GM18498 (cell line): ENCODE results near the gene TBCEL.
"Not testable (repeated sequence)": the region's sequence is repeated elsewhere in the genome, so short reads cannot be mapped to it uniquely, and the experiment has no call there.

ENCODE experiments used
- ATAC-seq: cut with Tn5 transposase; IDR thresholded peaks from one replicate; pipeline ENCODE4 v1.9.1; 2021; ENCODE audit warnings: mild to moderate bottlenecking, moderate library complexity; ENCODE audit not compliant: unreplicated experiment

Gene TBCEL

GRCh38 chr11:121023848-121024751, at the start of gene TBCEL:
Gene TBCEL, plus strand, starts transcription at chr11:121024102. Its CDS starts 21,589 bp downstream, at chr11:121045691.
- peak; percentile 95 for ATAC-seq

GRCh38 chr11:120974466-120974865, 49.4 kb upstream of the TBCEL start:
- no peak for ATAC-seq

- ATAC-seq, result no peak
These were observed 48.9 kb upstream of the TBCEL start for GRCh38 chr11:120974965-120975364.

GRCh38 chr11:120977266-120978137, 46.4 kb upstream of the TBCEL start:
- no peak for ATAC-seq

- no peak for ATAC-seq
These were observed 45.2 kb upstream of the TBCEL start for GRCh38 chr11:120978701-120979100.

GRCh38 chr11:120985718-120986569, 38.0 kb upstream of the TBCEL start:
- peak; percentile 81 for ATAC-seq

GRCh38 chr11:120988603-120989002, 35.3 kb upstream of the TBCEL start:
- no peak for ATAC-seq

- no peak for ATAC-seq
These were observed 31.8 kb upstream of the TBCEL start for GRCh38 chr11:120991830-120992686.

GRCh38 chr11:120994091-120994859, 29.6 kb upstream of the TBCEL start:
- ATAC-seq, result no peak

GRCh38 chr11:120995184-120995583, 28.7 kb upstream of the TBCEL start:
- no peak for ATAC-seq

- ATAC-seq, result no peak
These were observed 26.9 kb upstream of the TBCEL start for GRCh38 chr11:120996973-120997372.

- no peak for ATAC-seq
These were observed 25.3 kb upstream of the TBCEL start for GRCh38 chr11:120998581-120998980.

- no peak for ATAC-seq
These were observed 19.6 kb upstream of the TBCEL start for GRCh38 chr11:121004206-121004840.

GRCh38 chr11:121006922-121007321, 17.0 kb upstream of the TBCEL start:
- ATAC-seq, result no peak

- ATAC-seq, result no peak
These were observed 15.4 kb upstream of the TBCEL start for GRCh38 chr11:121008551-121008950.

GRCh38 chr11:121012091-121012490, 11.8 kb upstream of the TBCEL start:
- ATAC-seq, result no peak

GRCh38 chr11:121018746-121019145, 5.2 kb upstream of the TBCEL start:
- no peak for ATAC-seq

GRCh38 chr11:121021718-121022117, 2.2 kb upstream of the TBCEL start:
- ATAC-seq, result not testable (repeated sequence)

- ATAC-seq, result peak; percentile 37
These were observed 1.1 kb downstream of the TBCEL start for GRCh38 chr11:121024989-121025388.
